ENCODE results near the gene NADK2. TPM values are rescaled to one million over a fixed set of nuclear protein-coding genes. Genes with fewer than 3 reads are reported as not detected.
"Not testable (repeated sequence)": the region's sequence is repeated elsewhere in the genome, so short reads cannot be mapped to it uniquely, and the experiment has no call there.

NADK2 gene
- total RNA-seq, 1 donor from 2014 or later: 28.8 TPM

GRCh38 chr5:36208786-36209185, 32.9 kb downstream of the NADK2 start:
- DNase-seq (ENCODE audit: low read depth): no peak

DNA sequence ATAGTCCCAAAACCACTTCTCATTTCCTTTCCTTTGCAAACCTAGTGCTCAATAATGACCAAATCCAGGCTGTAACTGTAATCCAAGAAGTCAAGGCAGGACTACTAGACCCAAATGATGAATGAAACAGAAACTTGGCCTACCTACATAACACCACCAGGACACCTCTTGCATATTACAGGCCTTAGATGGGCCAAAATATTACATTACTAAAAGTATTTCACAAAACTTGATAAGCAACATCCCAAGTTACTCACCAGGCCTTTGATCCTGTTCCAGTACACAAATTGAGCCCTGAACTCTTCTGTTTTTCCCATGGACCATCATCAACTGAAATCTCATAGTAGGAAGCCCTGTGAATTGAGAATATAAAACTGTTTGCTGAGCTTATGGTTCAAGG, 34.8 kb downstream of the NADK2 start:
- DNase-seq (ENCODE audit: low read depth): no peak

- no peak for DNase-seq (ENCODE audit: low read depth)
These were observed 36.4 kb downstream of the NADK2 start for GRCh38 chr5:36205329-36205728.

DNA sequence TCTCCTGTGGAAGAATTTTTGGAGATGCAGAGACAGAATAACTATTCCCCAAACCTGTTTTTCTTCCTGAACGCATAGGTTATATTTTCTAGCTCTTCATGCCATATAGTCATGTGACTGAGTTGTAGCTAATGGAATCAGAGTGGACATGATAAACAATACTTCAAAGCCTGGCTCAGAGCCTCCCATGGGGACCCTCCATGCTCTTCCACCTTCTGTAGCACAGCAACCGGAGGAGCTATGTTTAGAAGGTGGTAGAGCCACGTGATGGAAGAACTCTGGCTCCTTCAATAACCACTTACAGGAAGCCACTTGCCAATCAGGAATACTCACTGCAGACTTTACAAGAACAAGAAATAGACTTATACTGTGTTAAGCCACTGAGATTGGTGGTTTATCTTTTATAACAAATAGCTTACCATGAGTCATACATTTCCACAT, 39.2 kb downstream of the NADK2 start:
- DNase-seq (ENCODE audit: low read depth): peak; percentile 35

GRCh38 chr5:36200513-36200912, 41.2 kb downstream of the NADK2 start:
- no peak for DNase-seq (ENCODE audit: low read depth)

DNA sequence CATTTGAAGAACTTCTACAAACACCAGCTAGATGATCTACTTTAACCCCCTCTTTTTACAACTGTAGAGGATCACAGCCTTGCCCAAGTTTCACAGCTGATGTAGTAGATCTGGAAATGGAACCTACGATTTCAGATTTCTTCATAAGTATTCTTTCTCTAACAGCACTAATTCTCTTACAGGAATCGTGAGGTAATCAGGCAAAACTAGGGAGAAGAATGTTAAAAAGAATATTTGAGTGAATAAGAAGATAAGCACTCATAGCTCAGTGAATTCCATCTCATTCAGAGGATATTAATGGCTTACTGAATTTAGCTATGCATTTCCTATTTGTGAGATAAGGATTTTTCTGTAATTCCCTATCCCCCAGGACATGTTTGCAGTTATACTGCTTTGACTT, 42.1 kb downstream of the NADK2 start:
- no peak for DNase-seq (ENCODE audit: low read depth)

- DNase-seq (ENCODE audit: low read depth): not testable (repeated sequence)
These were observed 42.9 kb downstream of the NADK2 start for GRCh38 chr5:36198783-36199182.

GRCh38 chr5:36198281-36198680, 43.4 kb downstream of the NADK2 start:
- DNase-seq (ENCODE audit: low read depth): no peak

GRCh38 chr5:36193746-36194145, 48.0 kb downstream of the NADK2 start:
- DNase-seq (ENCODE audit: low read depth): no peak

- DNase-seq (ENCODE audit: low read depth): not testable (repeated sequence)
These were observed 57.3 kb downstream of the NADK2 start for GRCh38 chr5:36184408-36184807.

GRCh38 chr5:36181774-36182173, 60.0 kb downstream of the NADK2 start:
- no peak for DNase-seq (ENCODE audit: low read depth)

- DNase-seq (ENCODE audit: low read depth): no peak
These were observed 61.0 kb downstream of the NADK2 start for GRCh38 chr5:36180556-36181350.

DNA sequence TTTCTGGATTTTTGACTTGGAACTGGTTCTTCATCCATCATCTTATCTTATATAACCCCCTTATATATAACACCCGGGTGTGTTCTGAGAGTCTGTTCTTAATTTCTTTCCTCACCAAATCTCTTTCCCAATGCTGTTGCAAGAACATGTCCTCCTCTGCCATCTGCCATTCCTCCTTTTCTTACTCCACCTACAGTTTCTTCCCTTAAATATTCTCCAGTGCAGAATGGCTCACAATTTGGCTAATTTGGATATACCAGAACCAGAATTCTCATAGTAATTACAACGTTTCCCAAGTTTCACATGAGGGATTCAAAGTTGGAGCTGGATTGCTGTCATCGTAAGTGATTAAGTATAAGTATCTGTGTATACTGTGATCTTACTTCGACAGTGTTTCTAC, 61.8 kb downstream of the NADK2 start:
- no peak for DNase-seq (ENCODE audit: low read depth)

DNA sequence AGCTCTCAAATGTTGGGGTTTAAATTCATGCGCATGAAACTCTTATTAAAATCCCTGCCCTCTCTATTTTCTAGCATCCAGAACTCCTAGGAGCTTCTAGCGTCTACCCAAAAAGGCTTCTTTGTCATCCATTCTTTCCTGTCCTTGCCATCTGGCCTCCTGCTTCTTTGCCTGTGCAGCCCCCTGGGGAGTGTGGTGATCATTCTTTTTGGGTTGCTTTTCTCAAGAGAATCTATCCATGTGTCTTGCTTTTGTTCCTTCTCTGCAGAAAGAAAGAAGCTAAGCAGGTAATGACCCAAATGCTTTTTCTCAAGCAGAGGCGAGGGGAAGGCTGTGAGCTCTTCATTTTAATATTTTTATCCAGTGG, 63.2 kb downstream of the NADK2 start:
- no peak for DNase-seq (ENCODE audit: low read depth)

DNA sequence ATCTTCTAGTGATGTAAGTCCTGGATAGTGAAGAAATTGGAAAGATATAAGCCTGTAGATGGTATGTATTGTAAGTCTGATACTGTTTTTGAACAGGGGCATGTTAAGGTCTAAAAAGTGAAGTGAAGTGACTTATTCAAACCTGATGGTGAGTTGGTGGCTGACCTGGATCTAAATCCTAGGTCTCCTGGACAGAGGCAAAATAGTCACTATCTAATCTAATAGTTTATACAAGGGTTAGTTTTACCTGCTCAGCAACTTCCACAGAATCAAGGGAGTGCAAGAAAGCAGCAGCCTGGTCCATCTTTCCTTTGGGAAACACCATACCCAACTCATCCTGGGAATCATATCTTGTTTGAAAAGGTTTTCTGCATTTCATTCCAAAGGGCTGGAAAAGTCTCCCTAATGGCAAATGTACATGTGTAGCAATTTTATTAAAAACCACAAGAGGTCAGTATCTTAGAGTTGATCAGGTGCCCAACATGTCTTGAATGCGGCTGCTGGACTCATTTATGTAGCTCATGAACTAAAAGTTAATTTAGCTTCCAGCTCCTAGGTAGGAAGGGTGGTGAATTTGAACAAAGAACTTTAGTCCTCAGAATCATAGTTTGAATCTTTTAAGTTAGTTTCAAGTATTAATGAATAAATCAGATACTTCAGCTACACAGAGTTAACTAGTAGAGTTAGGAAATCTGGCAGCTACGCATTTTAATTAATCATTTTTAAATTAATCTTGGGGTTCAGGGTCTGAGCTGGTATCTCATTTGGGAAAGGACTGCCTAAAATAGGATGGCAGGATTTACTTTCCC, 63.8 kb downstream of the NADK2 start:
- DNase-seq (ENCODE audit: low read depth): peak; percentile 39

DNA sequence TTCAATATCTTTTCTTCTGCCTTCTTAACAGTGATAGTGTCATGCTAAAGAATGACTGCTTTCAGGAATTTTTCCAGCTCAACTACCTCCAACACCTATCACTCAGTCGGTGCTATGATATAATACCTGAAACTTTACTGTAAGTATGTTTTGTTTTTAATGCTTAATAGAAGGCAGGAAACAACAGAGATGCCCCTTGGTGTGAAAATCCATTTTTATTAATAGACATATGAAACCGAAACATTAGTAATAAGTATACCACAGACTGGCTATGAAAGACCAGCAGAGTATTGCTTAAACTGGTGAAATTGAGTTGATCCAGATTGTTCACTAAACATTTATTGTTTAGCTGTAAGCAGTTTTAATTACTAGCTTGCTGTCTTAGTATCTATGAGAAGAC, 64.6 kb downstream of the NADK2 start:
- no peak for DNase-seq (ENCODE audit: low read depth)

DNA sequence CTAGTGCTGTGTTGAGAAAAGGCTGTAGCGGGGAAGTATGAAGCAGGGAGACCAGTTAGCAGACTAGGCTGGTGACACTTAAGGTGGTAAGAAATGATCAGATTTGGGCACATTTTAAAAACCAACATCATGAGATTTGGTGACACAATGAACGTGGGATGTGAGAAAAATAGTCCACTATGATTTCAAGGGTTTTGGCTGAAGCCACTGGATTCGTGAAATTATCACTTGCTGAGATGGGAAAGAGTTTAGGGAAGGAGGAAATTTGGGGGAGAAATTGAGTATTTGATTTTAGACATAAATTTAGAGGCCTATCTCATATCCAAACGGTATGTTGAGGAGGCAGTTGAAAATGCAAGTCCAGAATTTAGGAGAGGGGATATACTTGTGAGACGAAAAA, 66.7 kb downstream of the NADK2 start:
- no peak for DNase-seq (ENCODE audit: low read depth)

- no peak for DNase-seq (ENCODE audit: low read depth)
These were observed 67.6 kb downstream of the NADK2 start for GRCh38 chr5:36174119-36174518.

DNA sequence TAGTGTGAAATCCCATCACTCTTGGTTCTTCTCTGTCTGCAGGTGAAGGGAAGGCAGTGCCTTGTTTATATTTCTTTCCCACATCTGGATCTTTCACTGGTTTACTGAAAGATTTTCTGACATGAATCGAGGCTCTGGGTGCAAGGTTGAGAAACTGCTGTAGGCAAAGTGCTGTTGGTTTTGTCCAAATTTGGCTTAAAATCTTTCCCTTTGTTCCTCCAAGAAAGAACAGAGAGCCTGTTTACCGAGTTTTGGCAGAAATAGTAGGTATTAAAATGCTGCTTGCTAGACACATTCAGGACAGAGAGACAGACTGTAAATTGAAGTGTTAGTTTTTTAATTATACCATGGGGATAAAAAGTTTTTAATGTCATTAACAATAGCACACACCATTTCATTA, 68.3 kb downstream of the NADK2 start:
- DNase-seq (ENCODE audit: low read depth): no peak

DNA sequence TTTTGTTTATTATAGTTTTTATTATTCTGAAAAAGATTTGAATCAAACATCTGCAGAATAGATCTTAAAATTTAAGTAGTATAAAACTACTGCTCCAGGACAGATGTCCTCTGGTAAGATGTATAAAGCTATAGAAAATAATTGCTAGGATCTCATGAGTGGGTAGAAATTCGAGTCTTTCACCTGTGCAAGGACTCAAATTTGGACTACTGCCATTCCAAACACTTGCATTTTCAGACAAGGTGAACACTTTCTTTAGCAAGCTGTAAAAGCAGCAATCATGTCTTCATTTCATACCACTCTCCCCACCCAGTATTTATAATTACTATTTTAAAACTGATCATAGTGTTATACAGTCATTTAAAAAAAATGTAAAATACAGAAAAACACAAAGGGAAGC, 69.1 kb downstream of the NADK2 start:
- no peak for DNase-seq (ENCODE audit: low read depth)

GRCh38 chr5:36170832-36171424, 70.8 kb downstream of the NADK2 start:
- DNase-seq (ENCODE audit: low read depth): no peak

GRCh38 chr5:36168737-36169136, 73.0 kb downstream of the NADK2 start:
- DNase-seq (ENCODE audit: low read depth): no peak
